NCI-H1436 (cell line): ENCODE data around the gene HSD3B2.

Experiments used
- DNase-seq: peaks from one replicate; lab custom pipeline; 2025; lab: John Stamatoyannopoulos, UW

The HSD3B2 gene

GRCh38 chr1:119397986-119398385 lies 17.0 kb upstream of the HSD3B2 start:
- DNase-seq = no peak

GRCh38 chr1:119404736-119405135 lies 10.2 kb upstream of the HSD3B2 start:
- no peak for DNase-seq

DNA sequence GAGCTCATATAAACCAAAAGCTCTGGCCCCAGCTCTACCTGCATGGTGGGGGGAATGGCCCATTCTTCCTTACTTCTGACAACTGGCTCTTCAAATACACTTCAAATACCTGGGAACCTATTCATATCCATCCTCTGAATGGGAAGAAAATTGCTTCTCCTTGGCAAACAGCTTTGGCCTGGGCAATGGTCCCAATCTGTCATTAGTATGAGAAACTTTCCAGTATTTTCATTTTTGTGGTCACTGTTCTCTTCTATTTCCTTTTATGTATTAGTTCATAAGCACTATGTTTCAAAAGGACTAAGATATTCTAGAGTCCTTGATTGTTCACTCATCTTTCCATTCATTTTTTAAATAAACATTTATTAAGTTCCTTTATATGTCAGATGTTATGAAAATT lies 5.2 kb upstream of the HSD3B2 start:
- no peak for DNase-seq

DNA sequence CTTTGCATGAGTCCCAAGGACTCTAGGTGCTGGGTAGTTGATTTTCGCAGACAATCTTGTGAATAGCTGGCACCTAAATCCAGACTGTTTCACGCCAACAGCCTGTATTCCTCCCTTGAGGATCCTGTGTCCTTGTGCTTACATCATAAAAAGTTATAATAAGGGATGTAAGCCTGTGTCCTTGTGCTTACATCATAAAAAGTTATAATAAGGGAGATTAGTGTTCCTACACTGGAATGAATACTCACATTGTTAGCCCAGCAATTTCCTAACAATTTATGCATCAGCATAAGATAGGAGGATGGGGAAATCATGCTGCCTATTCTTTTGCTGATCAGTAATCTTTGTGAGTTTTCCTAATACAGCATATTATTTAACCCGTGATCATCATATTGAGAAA lies 4.0 kb upstream of the HSD3B2 start:
- no peak for DNase-seq

DNA sequence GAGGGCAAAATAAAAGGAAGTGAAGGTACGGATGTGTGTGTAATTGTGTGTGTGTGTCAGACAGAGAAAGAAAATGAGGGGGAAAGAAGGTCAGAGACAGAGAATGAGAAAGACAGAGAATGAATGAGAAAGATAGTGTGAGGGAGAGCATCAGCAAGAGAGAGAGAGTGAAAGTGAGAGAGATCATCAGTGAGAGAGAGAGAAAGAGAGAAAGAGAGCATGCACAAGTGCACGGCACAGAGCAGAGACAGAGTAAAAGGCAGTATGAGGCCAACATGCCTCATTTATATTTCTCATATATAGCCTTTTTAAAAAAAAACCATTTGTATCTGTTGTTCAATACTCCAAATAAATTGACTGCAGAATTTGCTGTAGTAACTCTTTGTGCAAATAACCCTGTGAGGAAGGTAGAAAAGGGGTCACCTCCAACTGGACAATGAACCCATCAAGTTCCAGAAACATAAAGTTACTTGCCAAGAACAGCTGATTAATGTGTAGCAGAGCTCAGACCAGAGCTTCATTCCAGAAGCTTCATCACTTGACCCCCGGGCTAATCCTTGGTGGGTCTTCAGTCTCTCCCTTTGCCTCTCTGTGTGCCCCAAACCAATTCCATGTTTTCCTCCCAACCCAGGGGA lies 1.2 kb downstream of the HSD3B2 start:
- DNase-seq = no peak

DNA sequence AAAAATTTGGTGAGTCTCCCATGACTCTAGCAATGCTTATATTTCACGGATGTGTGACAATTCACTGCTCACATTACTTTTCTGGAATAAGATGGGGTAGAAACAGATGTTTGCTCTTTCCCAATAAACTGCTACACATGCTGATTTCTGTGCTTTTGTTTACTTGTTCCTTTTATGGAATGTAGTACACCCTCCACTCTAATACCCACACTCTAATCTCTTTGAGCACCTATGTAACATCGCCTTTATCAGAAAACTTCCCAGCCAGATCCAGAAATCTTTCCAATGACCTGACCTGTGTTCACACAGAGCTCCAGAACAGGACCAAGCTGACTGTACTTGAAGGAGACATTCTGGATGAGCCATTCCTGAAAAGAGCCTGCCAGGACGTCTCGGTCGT lies 4.2 kb downstream of the HSD3B2 start:
- no peak for DNase-seq

DNA sequence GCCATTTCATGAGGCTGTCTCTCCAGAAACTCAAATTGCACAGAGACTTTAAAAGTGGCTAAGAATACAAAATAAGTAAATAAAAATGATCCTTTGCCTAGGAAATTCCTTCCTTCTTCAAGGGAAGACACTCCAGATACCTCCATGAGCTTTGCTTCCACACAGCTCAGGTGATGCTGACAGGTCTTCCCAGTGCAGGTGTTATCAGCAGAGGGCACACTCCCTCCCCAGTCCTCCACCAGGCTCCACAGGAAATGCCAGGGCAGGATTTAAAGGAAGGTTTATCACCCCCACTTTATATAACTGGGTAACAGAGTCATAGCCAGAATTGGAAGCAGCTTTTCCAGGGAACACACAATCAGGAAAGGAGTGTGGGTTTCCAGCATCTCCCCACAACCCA lies 5.7 kb downstream of the HSD3B2 start:
- no peak for DNase-seq

GRCh38 chr1:119422631-119423030 lies 7.7 kb downstream of the HSD3B2 start:
- no peak for DNase-seq

DNA sequence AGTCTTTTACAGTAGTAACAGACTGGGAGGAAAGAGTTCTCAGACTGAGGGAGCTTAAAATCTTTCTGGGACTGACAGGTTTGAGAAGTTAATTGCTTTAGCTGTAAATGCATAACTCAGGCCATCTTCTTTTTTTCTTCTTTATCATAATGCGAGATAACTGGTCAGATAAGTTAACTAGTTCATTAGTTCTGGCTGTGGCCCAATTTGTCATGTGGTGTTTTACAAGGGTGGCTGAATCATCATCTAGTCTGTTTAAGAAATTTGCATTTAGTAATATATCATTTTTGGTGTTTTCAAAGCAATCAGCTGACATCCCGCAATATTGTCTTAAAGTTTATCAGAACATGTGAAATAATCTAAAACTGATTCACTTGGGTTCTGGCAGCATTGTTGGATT lies 14.0 kb downstream of the HSD3B2 start:
- no peak for DNase-seq

DNA sequence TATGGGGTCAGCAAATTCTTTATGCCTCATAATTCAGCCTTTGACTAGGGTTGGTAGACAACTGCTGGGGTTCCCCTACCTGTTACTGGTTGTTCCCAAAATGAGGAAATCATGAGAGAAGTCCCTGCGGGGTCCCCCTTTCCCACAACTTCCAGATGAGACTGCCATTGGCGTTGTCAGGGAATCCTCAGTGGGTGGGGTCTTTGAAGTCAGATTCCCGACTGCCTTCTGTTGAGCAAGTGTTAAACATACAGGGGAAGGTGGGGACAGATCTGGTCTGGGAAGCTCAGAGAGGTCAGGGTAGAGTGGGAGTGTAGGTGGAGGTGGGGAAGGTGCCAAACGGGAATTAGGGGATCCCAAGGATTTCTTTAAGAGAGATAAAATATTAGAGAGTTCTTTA lies 14.7 kb downstream of the HSD3B2 start:
- no peak for DNase-seq

DNA sequence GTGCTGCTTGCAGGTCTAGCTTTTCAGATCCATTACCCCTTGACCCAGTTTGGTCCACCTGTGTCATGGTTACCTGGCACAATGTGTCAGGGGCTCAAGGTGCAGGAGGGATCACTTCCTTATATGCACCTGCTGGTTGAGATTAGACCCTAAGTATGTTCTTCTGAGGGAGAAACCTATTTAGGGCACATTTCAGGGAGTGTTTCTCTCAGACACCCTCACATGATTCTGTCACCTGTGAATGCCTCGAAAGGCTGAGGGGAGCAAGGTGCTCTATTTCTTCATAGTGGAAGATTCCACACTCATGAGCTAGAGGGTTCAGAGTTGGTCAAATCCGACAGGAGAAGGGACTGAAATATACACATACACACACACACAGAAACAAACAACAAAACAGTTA lies 15.5 kb downstream of the HSD3B2 start:
- DNase-seq = no peak

GRCh38 chr1:119431836-119432235 lies 16.9 kb downstream of the HSD3B2 start:
- no peak for DNase-seq

DNA sequence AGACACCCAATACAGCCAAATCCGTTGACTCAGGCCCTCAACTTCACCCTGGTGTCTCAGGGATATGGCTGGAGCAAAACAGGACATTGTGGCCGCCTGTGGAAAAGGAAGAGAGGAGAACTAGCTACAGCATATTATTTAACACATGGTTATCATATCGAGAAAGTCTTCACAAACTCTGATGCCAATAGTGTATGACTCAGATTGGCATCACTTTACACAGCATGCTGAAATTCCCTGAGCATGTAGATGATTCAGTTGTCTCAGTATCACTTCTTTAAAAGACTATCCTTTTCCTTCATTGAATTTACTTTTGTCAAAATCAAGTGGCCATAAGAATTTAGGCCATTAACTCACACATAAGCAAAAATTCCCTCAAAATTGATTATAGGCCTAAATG lies 20.1 kb downstream of the HSD3B2 start:
- DNase-seq = no peak

DNA sequence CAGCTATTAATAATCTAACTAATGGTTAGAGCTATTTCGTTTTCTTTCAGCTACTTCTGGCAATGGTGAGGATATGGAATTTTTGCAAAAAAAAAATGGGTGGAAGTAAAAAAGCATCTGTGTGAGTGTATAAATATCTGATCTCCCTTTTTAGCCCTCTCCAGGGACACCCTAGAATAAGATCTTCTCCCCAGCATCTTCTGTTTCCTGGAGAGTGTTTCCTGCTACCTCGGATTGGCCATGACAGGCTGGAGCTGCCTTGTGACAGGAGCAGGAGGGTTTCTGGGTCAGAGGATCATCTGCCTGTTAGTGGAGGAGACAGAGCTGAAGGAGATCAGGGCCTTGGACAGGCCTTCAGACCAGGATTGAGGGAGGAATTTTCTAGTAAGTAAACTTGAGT lies 23.8 kb downstream of the HSD3B2 start:
- DNase-seq = no peak

- no peak for DNase-seq
Measured at GRCh38 chr1:119440721-119441307, 25.9 kb downstream of the HSD3B2 start.

DNA sequence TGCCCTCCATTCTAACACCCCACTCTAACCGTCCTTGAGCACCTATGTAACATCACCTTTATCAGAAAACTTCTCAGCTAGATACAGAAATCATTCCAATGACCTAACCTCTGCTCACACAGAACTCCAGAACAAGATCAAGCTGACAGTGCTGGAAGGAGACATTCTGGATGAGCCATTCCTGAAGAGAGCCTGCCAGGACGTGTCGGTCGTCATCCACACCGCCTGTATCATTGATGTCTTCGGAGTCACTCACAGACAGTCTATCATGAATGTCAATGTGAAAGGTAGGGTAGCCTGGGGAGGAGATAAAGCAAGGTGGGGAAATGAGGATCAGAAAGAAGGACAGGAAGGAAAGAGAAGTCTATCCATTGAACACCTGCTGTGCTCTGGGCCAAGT lies 27.8 kb downstream of the HSD3B2 start:
- no peak for DNase-seq

- DNase-seq = no peak
Measured at GRCh38 chr1:119446321-119446720, 31.4 kb downstream of the HSD3B2 start.

GRCh38 chr1:119447344-119448126 lies 32.6 kb downstream of the HSD3B2 start:
- no peak for DNase-seq

- no peak for DNase-seq
Measured at GRCh38 chr1:119448127-119448511, 33.2 kb downstream of the HSD3B2 start.

GRCh38 chr1:119449971-119450370 lies 35.0 kb downstream of the HSD3B2 start:
- DNase-seq = no peak

DNA sequence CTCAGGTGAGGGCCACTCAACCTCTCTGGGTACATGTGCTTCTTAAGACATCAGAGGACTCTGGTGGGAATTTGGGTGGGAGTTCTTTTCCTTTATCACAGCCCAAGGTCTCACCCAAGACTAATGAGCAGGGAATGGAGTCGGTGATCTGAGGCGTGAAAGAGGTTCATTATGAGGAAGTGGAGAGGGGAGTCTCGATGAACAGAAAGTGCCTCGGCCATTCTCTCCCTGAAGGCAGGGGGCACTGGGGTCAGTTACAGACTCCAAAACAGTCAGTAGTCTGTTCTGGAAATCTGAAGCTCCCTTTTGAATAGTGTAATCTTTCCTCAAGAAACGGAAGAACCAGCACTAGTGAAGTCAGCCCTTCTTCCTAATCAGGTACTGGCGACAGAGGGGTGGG lies 36.2 kb downstream of the HSD3B2 start:
- no peak for DNase-seq

- no peak for DNase-seq
Measured at GRCh38 chr1:119452091-119452490, 37.1 kb downstream of the HSD3B2 start.

DNA sequence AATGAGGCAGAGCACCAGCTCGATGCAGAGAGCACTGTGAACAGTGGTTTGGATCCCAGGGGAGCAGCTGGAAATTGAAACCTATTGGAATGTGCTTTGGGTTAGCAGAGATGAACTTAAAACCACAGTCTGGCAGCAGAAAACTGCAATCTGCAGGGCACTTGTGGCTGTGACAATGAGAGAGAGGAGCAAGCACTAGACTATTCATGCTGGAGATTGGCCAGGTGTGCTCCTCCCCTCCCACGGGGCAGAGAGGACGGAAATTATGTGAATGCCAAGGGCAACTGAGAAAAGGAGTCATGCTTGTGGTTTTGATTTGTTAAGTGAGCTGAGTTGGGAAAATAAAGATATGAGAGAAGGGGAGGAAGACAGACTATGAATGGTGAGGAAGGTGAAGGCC lies 38.1 kb downstream of the HSD3B2 start:
- DNase-seq = no peak

DNA sequence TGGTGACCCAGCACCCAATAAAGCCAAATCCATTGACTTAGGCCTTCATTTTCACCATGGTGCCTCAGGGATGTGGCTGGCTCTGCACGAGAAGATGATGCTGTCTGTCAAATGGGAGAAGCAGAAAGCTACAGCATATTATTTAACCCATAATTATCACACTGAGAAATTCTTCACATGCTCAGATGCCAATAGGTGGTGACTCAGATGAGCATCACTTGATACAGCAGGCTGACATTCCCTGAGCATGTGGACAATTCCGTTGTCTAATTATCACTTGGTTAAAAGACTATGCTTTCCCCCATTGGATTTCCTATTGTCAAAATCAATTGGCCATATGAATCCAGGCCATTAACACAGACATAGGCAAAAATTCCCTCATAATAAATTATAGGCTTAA lies 48.0 kb downstream of the HSD3B2 start:
- no peak for DNase-seq
